Measurements from ENCODE around the gene MEGF11.

GRCh38 chr15:65923264-65923663, 330.3 kb downstream of the MEGF11 start:
- TF ChIP-seq POLR2A (IDR thresholded peaks at IDR 0.05) = no peak
- TF ChIP-seq, protein P1, sequence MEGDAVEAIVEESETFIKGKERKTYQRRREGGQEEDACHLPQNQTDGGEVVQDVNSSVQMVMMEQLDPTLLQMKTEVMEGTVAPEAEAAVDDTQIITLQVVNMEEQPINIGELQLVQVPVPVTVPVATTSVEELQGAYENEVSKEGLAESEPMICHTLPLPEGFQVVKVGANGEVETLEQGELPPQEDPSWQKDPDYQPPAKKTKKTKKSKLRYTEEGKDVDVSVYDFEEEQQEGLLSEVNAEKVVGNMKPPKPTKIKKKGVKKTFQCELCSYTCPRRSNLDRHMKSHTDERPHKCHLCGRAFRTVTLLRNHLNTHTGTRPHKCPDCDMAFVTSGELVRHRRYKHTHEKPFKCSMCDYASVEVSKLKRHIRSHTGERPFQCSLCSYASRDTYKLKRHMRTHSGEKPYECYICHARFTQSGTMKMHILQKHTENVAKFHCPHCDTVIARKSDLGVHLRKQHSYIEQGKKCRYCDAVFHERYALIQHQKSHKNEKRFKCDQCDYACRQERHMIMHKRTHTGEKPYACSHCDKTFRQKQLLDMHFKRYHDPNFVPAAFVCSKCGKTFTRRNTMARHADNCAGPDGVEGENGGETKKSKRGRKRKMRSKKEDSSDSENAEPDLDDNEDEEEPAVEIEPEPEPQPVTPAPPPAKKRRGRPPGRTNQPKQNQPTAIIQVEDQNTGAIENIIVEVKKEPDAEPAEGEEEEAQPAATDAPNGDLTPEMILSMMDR (IDR thresholded peaks at IDR 0.05) = no peak
